ENCODE measurements around the gene MARCHF10. TPM values are rescaled to one million over a fixed set of nuclear protein-coding genes. Genes with fewer than 3 reads are reported as not detected.

Gene MARCHF10
- polyA plus RNA-seq, 3 donors: not detected

DNA sequence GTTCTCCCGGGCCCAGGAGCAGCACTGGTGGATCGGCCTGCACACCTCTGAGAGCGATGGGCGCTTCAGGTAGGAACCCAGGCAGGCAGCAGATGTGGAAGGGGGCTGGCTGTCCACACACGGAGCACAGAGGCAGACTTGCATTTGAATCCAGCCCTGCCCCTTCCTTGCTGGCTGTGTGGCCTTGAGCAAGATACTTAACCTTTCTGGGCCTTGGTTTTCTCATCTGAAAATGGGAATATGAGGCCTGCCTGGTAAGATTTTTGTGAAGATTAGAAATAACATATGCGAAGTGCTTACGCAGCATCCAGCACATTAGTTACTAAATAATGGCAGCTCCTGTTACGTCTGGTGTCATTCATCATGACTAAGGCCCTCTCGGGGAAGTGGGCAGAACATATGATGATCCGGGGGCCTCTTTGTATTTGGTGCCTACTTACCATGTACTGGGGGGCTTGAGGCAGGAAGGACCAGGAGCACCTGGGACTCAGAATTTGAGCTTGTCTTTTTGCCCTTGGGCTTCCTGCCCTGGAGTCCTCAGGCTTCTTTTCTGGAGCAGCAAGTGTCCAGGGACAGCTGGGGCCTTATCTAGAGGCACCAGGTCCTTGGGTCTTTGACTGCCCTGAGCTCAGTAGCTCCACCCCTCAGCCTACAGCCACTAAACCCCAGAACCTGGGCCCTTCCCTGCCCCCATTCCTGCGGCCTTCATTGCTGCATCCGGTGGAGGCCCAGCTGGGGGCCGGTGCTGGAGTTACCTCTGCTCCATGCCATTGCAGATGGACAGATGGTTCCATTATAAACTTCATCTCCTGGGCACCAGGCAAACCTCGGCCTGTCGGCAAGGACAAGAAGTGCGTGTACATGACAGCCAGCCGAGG lies 126.8 kb downstream of the MARCHF10 start:
- TF ChIP-seq CTCF (IDR thresholded peaks at IDR 0.05): no peak
- Histone ChIP-seq H3K4me2 (replicated peaks; ENCODE audit: extremely low read depth, low read length, poor library complexity, severe bottlenecking) (no peak overlapping the region), H3K27me3 (ENCODE audit: control insufficient read depth in 2 of 2, insufficient read depth in 2 of 2, low read length in 2 of 2) (no peaks in the 10 kb centered on the region), H3K27ac (ENCODE audit: low read depth in 1 of 2, low read length in 2 of 2) (no peak overlapping the region), H3K4me3 (replicated peaks in 1 of 3; ENCODE audit: low read depth in 2 of 3, low read length in 3 of 3) (no peak overlapping the region), H3K79me2 (ENCODE audit: insufficient read depth, low read length) (no peaks in the 10 kb centered on the region), H3K4me1 (ENCODE audit: control insufficient read depth in 1 of 2, insufficient read depth in 2 of 2, low read length in 2 of 2) (no peaks in the 10 kb centered on the region), H3K9ac (ENCODE audit: insufficient read depth, low read length, poor library complexity, severe bottlenecking) (no peak overlapping the region), H2AFZ (ENCODE audit: insufficient read depth, low read depth, low read length, poor library complexity, severe bottlenecking) (no peak overlapping the region), H3K36me3 (replicated peaks in 1 of 2; ENCODE audit: control insufficient read depth in 1 of 2, insufficient read depth in 2 of 2, low read length in 2 of 2) (no peaks in the 10 kb centered on the region), H4K20me1 (ENCODE audit: insufficient read depth, low read length) (no peaks in the 10 kb centered on the region), H3K9me3 (replicated peaks in 1 of 2; ENCODE audit: control insufficient read depth in 1 of 2, insufficient read depth in 1 of 2, low read length in 2 of 2) (no peaks in the 10 kb centered on the region)
- Mint-ChIP-seq H3K27me3 (ENCODE audit: low read depth in 3 of 3) (no peaks in the 10 kb centered on the region), H3K36me3 (no peaks in the 10 kb centered on the region), H3K4me1 (no peaks in the 10 kb centered on the region), H3K27ac (no peak overlapping the region), H3K9me3 (peaks cover 0 to 3% (median 0%) of the 10 kb centered on the region in 7 donors), H3K4me3 (no peak overlapping the region)
- DNase-seq: no peak
- 94% methylated on average over 14 of the region's 17 CpGs for whole genome bisulfite sequencing (ENCODE audit: insufficient coverage)
- intact Hi-C loops (cut with micrococcal nuclease): no loop called here

- H3K4me2 ChIP-seq (replicated peaks; ENCODE audit: extremely low read depth, low read length, poor library complexity, severe bottlenecking): no peak overlapping the region
- Mint-ChIP-seq H3K9me3 (peaks cover 0 to 3% (median 0%) of the 10 kb centered on the region in 7 donors), H3K27ac (no peak overlapping the region), H3K4me3 (no peak overlapping the region), H3K36me3 (no peaks in the 10 kb centered on the region), H3K27me3 (ENCODE audit: low read depth in 3 of 3) (no peaks in the 10 kb centered on the region), H3K4me1 (no peaks in the 10 kb centered on the region)
- H3K79me2 ChIP-seq (ENCODE audit: insufficient read depth, low read length): no peaks in the 10 kb centered on the region
- no peak for TF ChIP-seq CTCF (IDR thresholded peaks at IDR 0.05)
- no peak overlapping the region for H2AFZ ChIP-seq (ENCODE audit: insufficient read depth, low read depth, low read length, poor library complexity, severe bottlenecking)
- H3K4me1 ChIP-seq (ENCODE audit: control insufficient read depth in 1 of 2, insufficient read depth in 2 of 2, low read length in 2 of 2): no peaks in the 10 kb centered on the region
- no peak overlapping the region for H3K9ac ChIP-seq (ENCODE audit: insufficient read depth, low read length, poor library complexity, severe bottlenecking)
- H4K20me1 ChIP-seq (ENCODE audit: insufficient read depth, low read length): no peaks in the 10 kb centered on the region
- no peak for DNase-seq
- no peaks in the 10 kb centered on the region for H3K36me3 ChIP-seq (replicated peaks in 1 of 2; ENCODE audit: control insufficient read depth in 1 of 2, insufficient read depth in 2 of 2, low read length in 2 of 2)
- H3K27me3 ChIP-seq (ENCODE audit: control insufficient read depth in 2 of 2, insufficient read depth in 2 of 2, low read length in 2 of 2): no peaks in the 10 kb centered on the region
- H3K4me3 ChIP-seq (replicated peaks in 1 of 3; ENCODE audit: low read depth in 2 of 3, low read length in 3 of 3): no peak overlapping the region
- H3K27ac ChIP-seq (ENCODE audit: low read depth in 1 of 2, low read length in 2 of 2): no peak overlapping the region
- intact Hi-C loops (cut with micrococcal nuclease): no loop called here
- H3K9me3 ChIP-seq (replicated peaks in 1 of 2; ENCODE audit: control insufficient read depth in 1 of 2, insufficient read depth in 1 of 2, low read length in 2 of 2): no peaks in the 10 kb centered on the region
- WGBS (ENCODE audit: insufficient coverage): 92% methylated on average over 36 of the region's 36 CpGs
Measured at GRCh38 chr17:62680541-62681052, 127.5 kb downstream of the MARCHF10 start.

Data from CD14-positive monocyte (primary cell).